ENCODE results near the gene CDK14. TPM values are rescaled to one million over a fixed set of nuclear protein-coding genes. Genes with fewer than 3 reads are reported as not detected.

Gene CDK14
- total and polyA plus RNA-seq, 2 of the 8 experiments (the other 6 are each of a cell fraction or from before 2014, with no cell fraction given) = 5.5 to 47.3 TPM

- TF ChIP-seq, protein P1, sequence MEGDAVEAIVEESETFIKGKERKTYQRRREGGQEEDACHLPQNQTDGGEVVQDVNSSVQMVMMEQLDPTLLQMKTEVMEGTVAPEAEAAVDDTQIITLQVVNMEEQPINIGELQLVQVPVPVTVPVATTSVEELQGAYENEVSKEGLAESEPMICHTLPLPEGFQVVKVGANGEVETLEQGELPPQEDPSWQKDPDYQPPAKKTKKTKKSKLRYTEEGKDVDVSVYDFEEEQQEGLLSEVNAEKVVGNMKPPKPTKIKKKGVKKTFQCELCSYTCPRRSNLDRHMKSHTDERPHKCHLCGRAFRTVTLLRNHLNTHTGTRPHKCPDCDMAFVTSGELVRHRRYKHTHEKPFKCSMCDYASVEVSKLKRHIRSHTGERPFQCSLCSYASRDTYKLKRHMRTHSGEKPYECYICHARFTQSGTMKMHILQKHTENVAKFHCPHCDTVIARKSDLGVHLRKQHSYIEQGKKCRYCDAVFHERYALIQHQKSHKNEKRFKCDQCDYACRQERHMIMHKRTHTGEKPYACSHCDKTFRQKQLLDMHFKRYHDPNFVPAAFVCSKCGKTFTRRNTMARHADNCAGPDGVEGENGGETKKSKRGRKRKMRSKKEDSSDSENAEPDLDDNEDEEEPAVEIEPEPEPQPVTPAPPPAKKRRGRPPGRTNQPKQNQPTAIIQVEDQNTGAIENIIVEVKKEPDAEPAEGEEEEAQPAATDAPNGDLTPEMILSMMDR (IDR thresholded peaks at IDR 0.05; ENCODE audit: control extremely low read depth in 1 of 3, insufficient read depth in 1 of 3, low read depth in 1 of 3, low read length in 3 of 3) = no peak
- TF ChIP-seq EGR1 (IDR thresholded peaks at IDR 0.05; ENCODE audit: borderline replicate concordance, low read depth, low read length) = no peak
- TF ChIP-seq KDM1A (IDR thresholded peaks at IDR 0.05; ENCODE audit: borderline replicate concordance, low read length) = no peak
- no peak for TF ChIP-seq FOSL1 (IDR thresholded peaks at IDR 0.05; ENCODE audit: insufficient read depth, low read depth, low read length)
- TF ChIP-seq SP4 (IDR thresholded peaks at IDR 0.05; ENCODE audit: low read length) = no peak
These were observed 21.3 kb upstream of the CDK14 start (continued) for GRCh38 chr7:90574820-90575187.
